OCI-LY7 (cell line): ENCODE measurements around the gene SETD3. TPM values are rescaled to one million over a fixed set of nuclear protein-coding genes. Genes with fewer than 3 reads are reported as not detected.

Experiments
- BruUV-seq: library from RNA; stranded (reverse); fragments of 400-500 nt; replicated peaks from 2 replicates; lab custom pipeline; 2021; lab: Mats Ljungman, UMichigan
- CTCF ChIA-PET: fragments of 300-600 bp; sonication (Branson Sonifier 250); formaldehyde crosslinking; loops from one replicate; lab custom pipeline; 2022; ENCODE audit warnings: antibody characterized with exemption; ENCODE audit not compliant: unreplicated experiment; lab: Charles Lee
- POLR2A ChIA-PET: fragments of 300-600 bp; sonication (Branson Sonifier 250); formaldehyde crosslinking; loops from one replicate; lab custom pipeline; 2022; ENCODE audit warnings: antibody characterized with exemption; lab: Charles Lee
- DNase-seq: peaks from one replicate; pipeline ENCODE4 v3.0.0-alpha.2; 2015; ENCODE audit warnings: low spot score
- H2AFZ ChIP-seq: fragments of 200-600 bp; sonication (generic), shearing (Covaris generic); 2 replicates; pipeline ENCODE4 v1.6.1; 2014; ENCODE audit warnings: mild to moderate bottlenecking, antibody characterized with exemption, low read length, moderate library complexity
- H3K27ac ChIP-seq: fragments of 200-600 bp; sonication (generic); 2 replicates; pipeline ENCODE4 v1.5.1; 2014; ENCODE audit warnings: mixed run types, low read depth, mild to moderate bottlenecking, moderate library complexity, low read length, inconsistent platforms; ENCODE audit not compliant: poor library complexity, severe bottlenecking
- H3K36me3 ChIP-seq: fragments of 200-600 bp; sonication (generic); 2 replicates; pipeline ENCODE4 v1.6.1; 2014; ENCODE audit warnings: mild to moderate bottlenecking, antibody characterized with exemption, low read length, moderate library complexity, mixed read lengths; ENCODE audit not compliant: insufficient read depth
- H3K4me1 ChIP-seq: fragments of 200-600 bp; sonication (generic); 2 replicates; pipeline ENCODE4 v1.5.1; 2014; ENCODE audit warnings: mild to moderate bottlenecking, low read length; ENCODE audit not compliant: insufficient read depth, poor library complexity, severe bottlenecking
- H3K4me2 ChIP-seq: fragments of 200-600 bp; sonication (generic); 2 replicates; pipeline ENCODE4 v1.6.1; 2014; ENCODE audit warnings: mild to moderate bottlenecking, low read length
- H3K4me3 ChIP-seq: fragments of 200-600 bp; sonication (generic); 2 replicates; pipeline ENCODE4 v1.5.1; 2014; ENCODE audit warnings: mild to moderate bottlenecking, low read depth, low read length; ENCODE audit not compliant: poor library complexity, severe bottlenecking
- H3K79me2 ChIP-seq: fragments of 200-600 bp; sonication (generic); 2 replicates; pipeline ENCODE4 v1.6.1; 2016; ENCODE audit warnings: low read depth, mild to moderate bottlenecking, low read length, moderate library complexity, mixed read lengths; ENCODE audit not compliant: insufficient read depth
- H3K9me2 ChIP-seq: fragments of 200-600 bp; sonication (generic); 2 replicates; pipeline ENCODE4 v1.6.1; 2016; ENCODE audit warnings: mild to moderate bottlenecking, low read length, mixed read lengths; ENCODE audit not compliant: insufficient read depth
- H3K9me3 ChIP-seq: fragments of 200-600 bp; sonication (generic); 2 replicates; pipeline ENCODE4 v1.6.1; 2014; ENCODE audit warnings: mild to moderate bottlenecking, mixed run types, low read length, mixed read lengths
- H4K20me1 ChIP-seq: fragments of 200-600 bp; sonication (generic); 2 replicates; pipeline ENCODE4 v1.6.1; 2014; ENCODE audit warnings: mild to moderate bottlenecking, antibody characterized with exemption, low read length, moderate library complexity, mixed read lengths; ENCODE audit not compliant: insufficient read depth
- CTCF ChIP-seq: fragments of 200-600 bp; sonication (generic); conservative IDR thresholded peaks from 2 replicates; pipeline ENCODE4 v1.5.1; 2014; ENCODE audit warnings: mild to moderate bottlenecking, antibody characterized with exemption, low read length, moderate library complexity, mixed read lengths
- EZH2phosphoT487 ChIP-seq: fragments of 200-600 bp; sonication (generic); IDR thresholded peaks from 2 replicates; pipeline ENCODE4 v1.6.1; 2018; ENCODE audit warnings: low read depth, borderline replicate concordance, mild to moderate bottlenecking, mixed run types, antibody characterized with exemption, low read length, moderate library complexity, mixed read lengths
- intact Hi-C: fragments of 100-400 bp; cut with micrococcal nuclease; formaldehyde crosslinking; loops from one replicate; pipeline ENCODE4 v1.10.0; 2022; ENCODE audit not compliant: unreplicated experiment
- total RNA-seq, 2 experiments: library from RNA; depleted of rRNA in 1 of 2; stranded (reverse); fragments of >200 nt in 1 of 2; shearing (Covaris generic) in 1 of 2; gene quantifications; 2 replicates each; pipeline ENCODE4 v1.2.3, GENCODE V29; 2014 to 2022

SETD3 gene
- total RNA-seq, 2 experiments from 2014 or later, result 42.4 to 65.5 TPM

- POLR2A ChIA-PET, result interaction anchor here (0.6 to 1.6 kb wide), 13 partner anchors 9 to 666 kb away, joined by 3 to 6 read pairs (median 3); partner anchors contain the start of gene CYP46A1
- peak; percentile 100 for DNase-seq
- peak within 1 kb of the TSS; percentile 38 for H3K27ac ChIP-seq
- TF ChIP-seq EZH2phosphoT487 (no peak), CTCF (no peak)
- no peaks in the 10 kb centered on the region for H3K36me3 ChIP-seq
- H3K4me3 ChIP-seq, result peak within 1 kb of the TSS; percentile 95
- no peaks in the 10 kb centered on the region for H3K9me2 ChIP-seq
- peak within 1 kb of the TSS; percentile 40 for H2AFZ ChIP-seq
- intact Hi-C loops, result loop anchor here (2.0 to 10.0 kb wide), 2 partner anchors 206 to 584 kb away; partner anchors contain the start of gene EVL
- H3K79me2 ChIP-seq, result peaks cover 88% of the 10 kb centered on the region
- H3K9me3 ChIP-seq, result no peaks in the 10 kb centered on the region
- H4K20me1 ChIP-seq, result peaks cover 66% of the 10 kb centered on the region
- H3K4me1 ChIP-seq, result peaks cover 23% of the 10 kb centered on the region
- CTCF ChIA-PET, result interaction anchor here (0.6 to 0.7 kb wide), 3 partner anchors 9 to 677 kb away, joined by 3 read pairs; no protein-coding TSS in a partner anchor
- BruUV-seq, result no TSS peak
- peak within 1 kb of the TSS; percentile 89 for H3K4me2 ChIP-seq
Observed at GRCh38 chr14:99480917-99481744, 472 bp upstream of the SETD3 start, which contains the start of gene CCNK. CCNK (plus strand) TSS chr14:99481409; CDS start chr14:99492678, 11,269 bp downstream.

- BruUV-seq, result no TSS peak
- Histone ChIP-seq H3K27ac (no peak overlapping the region), H3K4me3 (peak overlapping the region; percentile 95), H2AFZ (no peak overlapping the region; the same call in 1 of the 2 replicates), H3K4me2 (peak overlapping the region; percentile 89), H4K20me1 (peaks cover 69% of the 10 kb centered on the region), H3K79me2 (peaks cover 88% of the 10 kb centered on the region), H3K4me1 (peaks cover 23% of the 10 kb centered on the region), H3K9me2 (no peaks in the 10 kb centered on the region), H3K36me3 (no peaks in the 10 kb centered on the region), H3K9me3 (no peaks in the 10 kb centered on the region)
- ChIA-PET CTCF (no interaction called here), POLR2A (interaction anchor here (0.7 kb wide), 1 partner anchor 23 kb away, joined by 3 read pairs; no protein-coding TSS in a partner anchor)
- TF ChIP-seq EZH2phosphoT487, result no peak
- 0 out of 2 replicates have a peak, but pooled peaks have one; percentile 11 for TF ChIP-seq CTCF
- no peak for DNase-seq
- intact Hi-C loops, result no loop called here
Observed at GRCh38 chr14:99479160-99479905, 1.3 kb downstream of the SETD3 start.
